IgD-negative memory B cell (primary cell): Measurements from ENCODE around the gene JMJD8. TPM values are rescaled to one million over a fixed set of nuclear protein-coding genes. Genes with fewer than 3 reads are reported as not detected.

ENCODE experiments used
- H3K27ac Mint-ChIP-seq, 3 donors: one replicate each; pipeline ENCODE4 v1.8.0; 2020 to 2022; ENCODE audit warnings: mild to moderate bottlenecking in 3 of 3, mixed read lengths in 3 of 3, moderate library complexity in 1 of 3
- H3K27me3 Mint-ChIP-seq: one replicate; pipeline ENCODE4 v1.8.0; 2021; ENCODE audit warnings: mixed read lengths
- H3K36me3 Mint-ChIP-seq: one replicate; pipeline ENCODE4 v1.8.0; 2020; ENCODE audit warnings: mild to moderate bottlenecking, mixed read lengths
- H3K4me1 Mint-ChIP-seq, 3 donors: one replicate each; pipeline ENCODE4 v1.8.0; 2020 to 2022; ENCODE audit warnings: mixed read lengths in 3 of 3, mild to moderate bottlenecking in 1 of 3
- H3K4me3 Mint-ChIP-seq, 4 donors: one replicate each; pipeline ENCODE4 v1.8.0; 2020 to 2022; ENCODE audit warnings: mild to moderate bottlenecking in 4 of 4, mixed read lengths in 4 of 4, moderate library complexity in 3 of 4
- H3K9me3 Mint-ChIP-seq, 3 donors: one replicate each; pipeline ENCODE4 v1.8.0; 2020 to 2021; ENCODE audit warnings: mixed read lengths in 3 of 3, mild to moderate bottlenecking in 1 of 3
- polyA plus RNA-seq: library from polyadenylated mRNA; unstranded; fragments of 300-500 nt; fragmentation: Illumina TruSeq; gene quantifications from one replicate; pipeline ENCODE4 v1.2.3, GENCODE V29; 2021

JMJD8 gene
- polyA plus RNA-seq, 1 donor from 2014 or later, result 51.0 TPM

GRCh38 chr16:725463-726187, 41.5 kb upstream of the JMJD8 start:
- Mint-ChIP-seq H3K9me3 (no peaks in the 10 kb centered on the region), H3K4me3 (peak overlapping the region in 3 of 4 donors; percentile 41 to 97 (median 60)), H3K27me3 (no peaks in the 10 kb centered on the region), H3K4me1 (peaks cover 0 to 2% (median 0%) of the 10 kb centered on the region in 3 donors), H3K36me3 (no peaks in the 10 kb centered on the region), H3K27ac (peak overlapping the region in 2 of 3 donors; percentile 73 to 98)

GRCh38 chr16:725041-725376, 40.9 kb upstream of the JMJD8 start:
- Mint-ChIP-seq H3K36me3 (no peaks in the 10 kb centered on the region), H3K4me1 (peaks cover 3 to 6% (median 4%) of the 10 kb centered on the region in 3 donors), H3K9me3 (no peaks in the 10 kb centered on the region), H3K27me3 (no peaks in the 10 kb centered on the region), H3K27ac (peak overlapping the region in 1 of 3 donors; percentile 98), H3K4me3 (peak overlapping the region in 1 of 4 donors; percentile 97)

DNA sequence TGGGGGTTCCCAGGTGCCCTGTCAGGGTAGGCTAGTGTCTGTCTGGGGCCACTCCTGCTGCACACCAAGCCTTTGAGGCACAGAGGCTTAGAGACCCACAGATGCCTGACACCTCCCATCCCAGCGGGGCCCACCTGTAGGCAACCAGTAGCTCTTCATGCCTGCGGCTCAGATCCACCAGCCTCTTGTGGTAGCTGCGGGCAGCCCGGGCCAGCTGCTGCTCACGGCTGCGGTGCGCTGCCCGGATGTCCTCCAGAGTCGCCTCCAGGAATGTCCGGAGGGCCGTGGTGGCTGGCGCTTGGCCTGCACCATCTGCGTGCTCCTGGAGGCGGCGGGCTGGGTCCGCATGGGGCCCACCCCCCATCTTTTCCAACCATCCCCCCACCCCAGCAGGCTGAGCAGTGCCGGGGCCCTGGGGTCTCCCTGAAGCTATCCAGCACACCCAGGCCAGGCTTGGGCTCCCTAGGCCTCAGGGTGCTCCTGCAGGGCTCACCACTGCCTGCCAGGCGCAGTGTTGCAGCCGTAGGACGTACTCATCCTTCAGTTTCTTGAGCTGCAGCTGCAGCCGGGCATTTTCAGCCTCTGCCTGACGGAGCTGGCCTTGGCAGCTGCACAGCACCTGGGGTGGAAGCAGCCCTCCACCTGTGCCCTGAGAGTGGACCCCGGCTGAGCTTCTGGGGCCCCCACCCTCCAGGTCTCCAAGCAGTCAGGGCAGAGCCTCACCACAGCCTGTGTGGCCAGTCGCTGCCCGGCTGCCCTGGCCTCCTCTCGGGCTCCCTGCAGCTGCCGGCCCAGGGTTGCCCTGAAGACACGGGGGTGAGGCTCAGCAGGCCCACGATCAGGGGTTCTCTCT, 40.3 kb upstream of the JMJD8 start:
- H3K27me3 Mint-ChIP-seq, result no peaks in the 10 kb centered on the region
- H3K9me3 Mint-ChIP-seq, result no peaks in the 10 kb centered on the region
- H3K27ac Mint-ChIP-seq, result peak overlapping the region in 2 of 3 donors; percentile 63 to 98
- peak overlapping the region in 1 of 4 donors; percentile 40 for H3K4me3 Mint-ChIP-seq
- H3K36me3 Mint-ChIP-seq, result no peaks in the 10 kb centered on the region
- H3K4me1 Mint-ChIP-seq, result peaks cover 5 to 8% (median 6%) of the 10 kb centered on the region in 3 donors

- Mint-ChIP-seq H3K27ac (peak overlapping the region in 1 of 3 donors; percentile 98), H3K4me1 (peaks cover 6 to 10% (median 6%) of the 10 kb centered on the region in 3 donors), H3K36me3 (no peaks in the 10 kb centered on the region), H3K4me3 (peak overlapping the region in 2 of 4 donors; percentile 32 to 40), H3K27me3 (no peaks in the 10 kb centered on the region), H3K9me3 (no peaks in the 10 kb centered on the region)
These were observed 39.6 kb upstream of the JMJD8 start for GRCh38 chr16:723695-724094.

DNA sequence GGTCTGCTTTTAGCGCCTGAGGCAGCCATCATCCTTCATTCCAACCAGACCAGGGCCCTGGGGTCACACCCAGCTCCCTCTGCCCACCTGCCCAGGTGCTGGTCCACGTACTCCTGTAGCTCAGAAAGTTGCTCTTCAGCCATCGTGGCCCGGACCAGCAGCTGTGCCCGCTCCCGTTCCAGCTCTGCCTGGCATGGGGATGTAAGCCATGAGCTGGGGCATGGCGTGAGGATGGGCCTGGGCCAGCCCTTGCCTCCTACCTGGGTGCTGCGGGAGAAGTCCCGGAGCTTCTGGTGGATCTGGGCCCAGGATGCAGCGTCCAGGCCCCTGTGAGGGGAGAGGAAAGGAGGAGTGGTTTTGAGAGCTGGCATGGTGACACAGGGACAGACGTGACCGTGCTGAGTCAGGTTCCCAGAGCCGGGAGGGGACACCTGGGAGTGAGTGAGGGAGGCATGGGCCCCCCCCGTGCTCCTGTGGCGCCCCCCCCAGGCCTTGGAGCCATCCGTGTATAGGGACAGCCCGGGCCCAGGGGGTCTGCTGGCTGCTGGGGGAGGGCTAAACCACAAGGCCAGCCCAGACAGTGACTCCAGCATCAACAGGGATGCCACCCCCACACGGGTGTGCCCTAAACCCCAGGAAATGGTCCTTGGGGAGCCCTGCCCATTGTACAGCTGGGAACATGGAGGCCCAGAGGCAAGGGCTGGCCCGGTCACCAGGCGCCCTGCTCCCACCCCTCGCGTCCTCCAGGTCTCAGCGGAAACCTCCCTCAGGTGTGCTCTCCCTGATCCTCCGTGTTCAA, 38.9 kb upstream of the JMJD8 start:
- Mint-ChIP-seq H3K9me3 (no peaks in the 10 kb centered on the region), H3K4me1 (peaks cover 6 to 10% (median 6%) of the 10 kb centered on the region in 3 donors), H3K27ac (peak overlapping the region; percentile 25 to 98 (median 59)), H3K27me3 (no peaks in the 10 kb centered on the region), H3K36me3 (no peaks in the 10 kb centered on the region), H3K4me3 (peak overlapping the region in 3 of 4 donors; percentile 45 to 81 (median 78))

DNA sequence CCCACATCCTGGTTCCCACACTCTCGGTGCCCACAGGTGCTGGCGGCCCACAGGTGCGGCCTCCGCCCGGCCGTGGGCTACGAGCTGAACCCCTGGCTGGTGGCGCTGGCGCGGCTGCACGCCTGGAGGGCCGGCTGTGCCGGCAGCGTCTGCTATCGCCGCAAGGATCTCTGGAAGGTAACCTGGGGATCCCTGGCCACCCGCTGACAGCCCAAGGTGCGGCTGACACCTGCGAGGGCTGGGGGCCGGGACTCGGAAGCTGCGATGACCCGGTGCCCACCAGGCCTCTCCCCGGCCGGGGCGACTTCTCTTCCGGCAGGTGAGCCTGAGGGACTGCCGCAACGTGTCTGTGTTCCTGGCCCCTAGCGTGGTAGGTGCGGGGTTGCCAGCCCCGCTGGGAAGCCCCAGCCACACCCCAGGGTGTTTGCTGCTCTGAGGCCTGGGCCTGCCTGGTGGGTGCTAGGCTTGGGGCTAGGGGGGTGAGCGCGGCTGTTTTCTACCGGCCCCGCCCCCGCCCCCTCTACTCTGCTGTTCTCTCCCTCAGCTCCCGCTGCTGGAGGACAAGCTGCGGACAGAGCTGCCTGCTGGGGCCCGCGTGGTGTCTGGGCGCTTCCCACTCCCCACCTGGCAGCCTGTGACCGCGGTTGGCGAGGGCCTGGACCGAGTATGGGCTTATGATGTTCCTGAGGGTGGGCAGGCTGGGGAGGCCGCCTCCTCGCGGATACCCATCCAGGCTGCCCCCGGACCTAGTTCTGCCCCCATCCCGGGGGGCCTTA, 37.8 kb upstream of the JMJD8 start:
- Mint-ChIP-seq H3K9me3 (no peaks in the 10 kb centered on the region), H3K36me3 (no peaks in the 10 kb centered on the region), H3K4me1 (peaks cover 6 to 10% (median 6%) of the 10 kb centered on the region in 3 donors), H3K27me3 (no peaks in the 10 kb centered on the region), H3K4me3 (peak overlapping the region; percentile 30 to 81 (median 55)), H3K27ac (peak overlapping the region in 2 of 3 donors; percentile 63 to 98)

DNA sequence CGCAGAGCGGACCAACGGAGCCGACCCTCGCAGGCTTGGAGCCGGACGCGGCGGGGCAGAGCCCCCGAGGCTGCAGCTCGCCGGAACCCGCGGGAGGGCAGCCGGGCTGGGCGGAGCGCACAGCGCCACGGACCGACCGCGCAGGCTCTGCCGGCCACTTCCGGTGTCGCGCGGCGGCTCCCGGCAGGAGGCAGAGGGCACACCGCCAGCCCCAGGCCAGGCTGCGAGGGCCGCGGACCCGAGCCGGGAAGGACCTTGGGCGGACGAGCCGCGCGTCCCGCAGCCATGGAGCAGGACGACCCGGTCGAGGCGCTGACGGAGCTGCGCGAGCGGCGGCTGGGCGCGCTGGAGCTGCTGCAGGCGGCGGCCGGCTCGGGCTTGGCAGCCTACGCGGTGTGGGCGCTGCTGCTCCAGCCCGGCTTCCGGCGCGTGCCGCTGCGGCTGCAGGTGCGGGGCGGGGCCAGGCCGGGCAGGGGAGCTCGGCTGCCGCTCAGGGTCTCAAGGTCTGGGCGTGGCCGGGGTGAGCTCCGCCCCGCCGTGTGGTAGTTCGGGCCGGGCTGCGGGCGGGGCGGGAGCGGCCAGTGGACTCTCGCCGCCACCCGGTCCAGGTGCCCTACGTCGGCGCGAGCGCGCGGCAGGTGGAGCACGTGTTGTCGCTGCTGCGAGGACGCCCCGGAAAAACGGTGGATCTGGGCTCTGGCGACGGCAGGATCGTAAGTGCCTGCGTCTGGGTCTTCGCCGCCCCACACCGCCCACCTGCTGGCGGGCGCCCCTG, 37.0 kb upstream of the JMJD8 start, which contains the start of gene ANTKMT:
ANTKMT (plus strand) TSS at position 157 of the 775 bp plus-strand sequence; CDS start at position 286, 129 bp downstream.
- H3K27ac Mint-ChIP-seq, result peak within 1 kb of the TSS; percentile 65 to 98 (median 89)
- no peaks in the 10 kb centered on the region for H3K9me3 Mint-ChIP-seq
- peaks cover 5% of the 10 kb centered on the region for H3K27me3 Mint-ChIP-seq

DNA sequence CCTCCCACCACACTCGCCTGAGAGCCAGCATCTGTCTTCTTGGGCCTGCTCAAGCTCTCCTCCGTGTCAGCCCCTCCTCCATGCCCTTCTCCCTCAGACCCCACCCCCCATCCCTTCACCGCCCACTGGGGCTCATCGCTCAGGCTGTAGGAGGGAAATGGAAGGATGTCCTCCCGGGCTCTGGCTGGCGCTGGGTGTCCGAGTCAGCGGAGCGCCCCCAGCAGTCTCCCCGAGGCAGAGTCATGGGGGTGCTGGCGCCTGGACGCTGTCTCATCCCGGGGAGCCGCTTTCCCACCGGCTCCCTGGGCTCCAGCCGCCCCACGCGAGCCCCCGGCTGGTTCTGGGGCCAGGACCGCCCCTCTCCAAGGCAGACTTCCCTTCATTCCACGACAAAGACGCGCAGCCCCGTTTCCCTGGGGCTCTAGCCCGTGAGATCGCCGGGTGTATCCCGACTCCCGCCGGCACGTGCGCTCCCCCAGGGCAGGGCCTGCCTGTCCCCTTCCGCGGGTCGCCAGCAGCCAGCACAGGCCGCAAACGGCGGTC, 36.4 kb upstream of the JMJD8 start:
- Mint-ChIP-seq H3K36me3 (no peaks in the 10 kb centered on the region), H3K4me3 (peak overlapping the region; percentile 79 to 93 (median 89)), H3K27me3 (peaks cover 8% of the 10 kb centered on the region), H3K4me1 (peaks cover 6 to 10% (median 8%) of the 10 kb centered on the region in 3 donors), H3K9me3 (no peaks in the 10 kb centered on the region), H3K27ac (peak overlapping the region; percentile 65 to 95 (median 89))

More for the DNA sequence above, 37.0 kb upstream of the JMJD8 start, which contains the start of gene ANTKMT:
- Mint-ChIP-seq H3K36me3 (no peaks in the 10 kb centered on the region), H3K4me1 (peaks cover 6 to 10% (median 8%) of the 10 kb centered on the region in 3 donors), H3K4me3 (peak within 1 kb of the TSS; percentile 79 to 93 (median 89))

GRCh38 chr16:719815-720446, 35.8 kb upstream of the JMJD8 start:
- Mint-ChIP-seq H3K27me3 (peaks cover 8% of the 10 kb centered on the region), H3K4me3 (peak overlapping the region; percentile 79 to 93 (median 89)), H3K9me3 (no peaks in the 10 kb centered on the region), H3K36me3 (no peaks in the 10 kb centered on the region), H3K27ac (peak overlapping the region; percentile 65 to 95 (median 89)), H3K4me1 (peaks cover 6 to 8% (median 8%) of the 10 kb centered on the region in 3 donors)

DNA sequence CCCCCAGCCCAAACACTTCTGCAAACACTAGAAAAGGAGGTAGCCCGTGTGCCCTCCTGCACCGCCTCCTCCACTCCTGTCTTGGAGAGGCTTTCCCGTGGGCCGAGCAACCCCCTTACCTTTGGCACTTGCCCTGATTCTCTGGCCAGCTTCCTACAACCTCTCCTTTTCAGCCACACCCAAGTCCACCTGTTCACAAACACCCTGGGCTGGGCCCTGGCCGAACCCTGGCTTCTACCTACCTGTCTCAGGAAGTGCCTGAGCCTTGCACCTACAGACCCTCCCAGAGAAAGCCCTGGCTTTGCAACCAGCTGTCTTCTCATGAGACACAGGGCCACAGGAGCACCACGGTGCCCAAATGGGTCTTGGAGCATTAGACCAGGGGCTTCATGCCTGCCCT, 34.8 kb upstream of the JMJD8 start:
- peak overlapping the region in 3 of 4 donors; percentile 61 to 87 (median 72) for H3K4me3 Mint-ChIP-seq
- H3K36me3 Mint-ChIP-seq, result no peaks in the 10 kb centered on the region
- H3K4me1 Mint-ChIP-seq, result peaks cover 6 to 8% (median 8%) of the 10 kb centered on the region in 3 donors
- peak overlapping the region in 2 of 3 donors; percentile 87 to 95 for H3K27ac Mint-ChIP-seq
- H3K27me3 Mint-ChIP-seq, result peaks cover 12% of the 10 kb centered on the region
- H3K9me3 Mint-ChIP-seq, result no peaks in the 10 kb centered on the region

- Mint-ChIP-seq H3K36me3 (no peaks in the 10 kb centered on the region), H3K27ac (no peak overlapping the region), H3K4me1 (peaks cover 6 to 8% (median 8%) of the 10 kb centered on the region in 3 donors), H3K27me3 (peaks cover 16% of the 10 kb centered on the region), H3K4me3 (peak overlapping the region in 2 of 4 donors; percentile 33 to 87), H3K9me3 (no peaks in the 10 kb centered on the region)
These were observed 34.3 kb upstream of the JMJD8 start for GRCh38 chr16:718389-718788.

GRCh38 chr16:717450-718245, 33.5 kb upstream of the JMJD8 start:
- no peak overlapping the region for H3K27ac Mint-ChIP-seq
- H3K4me1 Mint-ChIP-seq, result peaks cover 8 to 9% (median 8%) of the 10 kb centered on the region in 3 donors
- no peak overlapping the region for H3K4me3 Mint-ChIP-seq
- H3K27me3 Mint-ChIP-seq, result peaks cover 19% of the 10 kb centered on the region
- no peaks in the 10 kb centered on the region for H3K36me3 Mint-ChIP-seq
- no peaks in the 10 kb centered on the region for H3K9me3 Mint-ChIP-seq
